ENCODE measurements around the gene CDON. TPM values are rescaled to one million over a fixed set of nuclear protein-coding genes. Genes with fewer than 3 reads are reported as not detected.

CDON gene
- total RNA-seq, 1 experiment from 2014 or later = 10.1 TPM

GRCh38 chr11:126105022-126105747, 42.5 kb upstream of the CDON start:
- ChIA-PET POLR2A (ENCODE audit: unreplicated experiment) (interaction anchor here (0.7 kb wide), 1 partner anchor 183 kb away, joined by 5 read pairs; no protein-coding TSS in a partner anchor), CTCF (interaction anchor here (0.5 kb wide), 1 partner anchor 9 kb away, joined by 6 read pairs; no protein-coding TSS in a partner anchor)
- H3K27me3 ChIP-seq (ENCODE audit: low read length) = no peaks in the 10 kb centered on the region
- H3F3A ChIP-seq (ENCODE audit: low read length, unreplicated experiment) = no peaks in the 10 kb centered on the region
- BruUV-seq (replicated peaks) = no TSS peak
- no peaks in the 10 kb centered on the region for H3K9me3 ChIP-seq (ENCODE audit: low read length)
- peaks cover 9% of the 10 kb centered on the region for H3K4me1 ChIP-seq (ENCODE audit: insufficient read depth, low read length)
- TF ChIP-seq CTCF (conservative IDR thresholded peaks at IDR 0.05; ENCODE audit: low read depth, low read length) (no peak), EZH2phosphoT487 (IDR thresholded peaks at IDR 0.05; ENCODE audit: borderline replicate concordance, low read length) (no peak), EZH2 (IDR thresholded peaks at IDR 0.05; ENCODE audit: low read length, unreplicated experiment) (no peak)
- intact Hi-C loops (cut with micrococcal nuclease) = no loop called here
- no peak overlapping the region for H3K9ac ChIP-seq (ENCODE audit: low read length)
- no peaks in the 10 kb centered on the region for H3K79me2 ChIP-seq (ENCODE audit: low read length)
- H3K27ac ChIP-seq (ENCODE audit: low read length) = no peak overlapping the region
- ATAC-seq (no peak), DNase-seq (no peak)
- no peaks in the 10 kb centered on the region for H4K20me1 ChIP-seq (ENCODE audit: low read length)
- no peaks in the 10 kb centered on the region for H3K36me3 ChIP-seq (ENCODE audit: low read depth, low read length)
- no peak overlapping the region for H3K4me2 ChIP-seq (ENCODE audit: low read length)
- H3K4me3 ChIP-seq (ENCODE audit: low read length) = no peak overlapping the region
- no peaks in the 10 kb centered on the region for H3K9me2 ChIP-seq (replicated peaks; ENCODE audit: low read length)
- H2AFZ ChIP-seq (ENCODE audit: low read length) = no peak overlapping the region

- no TSS peak for BruUV-seq (replicated peaks)
- DNase-seq (no peak), ATAC-seq (no peak)
- Histone ChIP-seq H3F3A (ENCODE audit: low read length, unreplicated experiment) (no peaks in the 10 kb centered on the region), H3K27ac (ENCODE audit: low read length) (no peak overlapping the region), H4K20me1 (ENCODE audit: low read length) (no peaks in the 10 kb centered on the region), H3K9me3 (ENCODE audit: low read length) (no peaks in the 10 kb centered on the region), H3K9me2 (replicated peaks; ENCODE audit: low read length) (no peaks in the 10 kb centered on the region), H3K9ac (ENCODE audit: low read length) (no peak overlapping the region), H3K27me3 (ENCODE audit: low read length) (no peaks in the 10 kb centered on the region), H3K4me3 (ENCODE audit: low read length) (no peak overlapping the region), H3K79me2 (ENCODE audit: low read length) (no peaks in the 10 kb centered on the region), H3K36me3 (ENCODE audit: low read depth, low read length) (no peaks in the 10 kb centered on the region), H2AFZ (ENCODE audit: low read length) (no peak overlapping the region), H3K4me1 (ENCODE audit: insufficient read depth, low read length) (peaks cover 1% of the 10 kb centered on the region), H3K4me2 (ENCODE audit: low read length) (no peak overlapping the region)
- CTCF ChIA-PET = interaction anchor here (0.5 kb wide), 1 partner anchor 10 kb away, joined by 6 read pairs; no protein-coding TSS in a partner anchor
- POLR2A ChIA-PET (ENCODE audit: unreplicated experiment) = interaction anchor here (0.7 kb wide), 1 partner anchor 183 kb away, joined by 5 read pairs; no protein-coding TSS in a partner anchor
- intact Hi-C loops (cut with micrococcal nuclease) = no loop called here
- TF ChIP-seq CTCF (conservative IDR thresholded peaks at IDR 0.05; ENCODE audit: low read depth, low read length) (no peak), EZH2phosphoT487 (IDR thresholded peaks at IDR 0.05; ENCODE audit: borderline replicate concordance, low read length) (no peak)
Measured at GRCh38 chr11:126104420-126104819, 41.8 kb upstream of the CDON start.

- ChIA-PET POLR2A (ENCODE audit: unreplicated experiment) (no interaction called here), CTCF (no interaction called here)
- Histone ChIP-seq H3K27ac (ENCODE audit: low read length) (no peak overlapping the region), H3K79me2 (ENCODE audit: low read length) (no peaks in the 10 kb centered on the region), H3F3A (ENCODE audit: low read length, unreplicated experiment) (no peaks in the 10 kb centered on the region), H3K27me3 (ENCODE audit: low read length) (no peaks in the 10 kb centered on the region), H3K4me1 (ENCODE audit: insufficient read depth, low read length) (no peaks in the 10 kb centered on the region), H3K4me3 (ENCODE audit: low read length) (no peak overlapping the region), H3K9ac (ENCODE audit: low read length) (no peak overlapping the region), H3K9me3 (ENCODE audit: low read length) (no peaks in the 10 kb centered on the region), H3K4me2 (ENCODE audit: low read length) (no peak overlapping the region), H3K36me3 (ENCODE audit: low read depth, low read length) (no peaks in the 10 kb centered on the region), H3K9me2 (replicated peaks; ENCODE audit: low read length) (no peaks in the 10 kb centered on the region), H4K20me1 (ENCODE audit: low read length) (no peaks in the 10 kb centered on the region), H2AFZ (ENCODE audit: low read length) (no peak overlapping the region)
- ATAC-seq = no peak
- intact Hi-C loops (cut with micrococcal nuclease) = no loop called here
- no peak for DNase-seq
- BruUV-seq (replicated peaks) = no TSS peak
- TF ChIP-seq EZH2 (IDR thresholded peaks at IDR 0.05; ENCODE audit: low read length, unreplicated experiment) = no peak
- no peak for TF ChIP-seq EZH2phosphoT487 (IDR thresholded peaks at IDR 0.05; ENCODE audit: borderline replicate concordance, low read length)
- TF ChIP-seq CTCF (conservative IDR thresholded peaks at IDR 0.05; ENCODE audit: low read depth, low read length) = no peak
Measured at GRCh38 chr11:126103150-126103549, 40.5 kb upstream of the CDON start.
